GM19372 (cell line): ENCODE results near the gene SLC6A9.

Source experiments
- ATAC-seq: cut with Tn5 transposase; IDR thresholded peaks from one replicate; pipeline ENCODE4 v1.9.1; 2021; ENCODE audit warnings: mild to moderate bottlenecking, low read depth, moderate library complexity; ENCODE audit not compliant: unreplicated experiment

The SLC6A9 gene

GRCh38 chr1:44030605-44031251, 534 bp downstream of the SLC6A9 start:
- peak; percentile 21 for ATAC-seq

GRCh38 chr1:44029911-44030604, 1.2 kb downstream of the SLC6A9 start:
- ATAC-seq, result peak; percentile 81

GRCh38 chr1:44029260-44029910, 1.9 kb downstream of the SLC6A9 start:
- ATAC-seq, result peak; percentile 18

GRCh38 chr1:44027320-44027719, 3.9 kb downstream of the SLC6A9 start:
- ATAC-seq, result no peak

- no peak for ATAC-seq
Measured at GRCh38 chr1:44025816-44026215, 5.4 kb downstream of the SLC6A9 start.

- no peak for ATAC-seq
Measured at GRCh38 chr1:44024903-44025525, 6.2 kb downstream of the SLC6A9 start.

GRCh38 chr1:44024031-44024902, 7.0 kb downstream of the SLC6A9 start:
- ATAC-seq, result no peak

GRCh38 chr1:44021581-44022321, 9.5 kb downstream of the SLC6A9 start:
- no peak for ATAC-seq

GRCh38 chr1:44021156-44021555, 10.1 kb downstream of the SLC6A9 start:
- no peak for ATAC-seq

GRCh38 chr1:44020464-44020863, 10.8 kb downstream of the SLC6A9 start:
- no peak for ATAC-seq

GRCh38 chr1:44019466-44019948, 11.8 kb downstream of the SLC6A9 start:
- no peak for ATAC-seq

GRCh38 chr1:44016890-44017400, 14.3 kb downstream of the SLC6A9 start:
- no peak for ATAC-seq

GRCh38 chr1:44016041-44016889, 15.0 kb downstream of the SLC6A9 start:
- no peak for ATAC-seq

GRCh38 chr1:44015206-44015605, 16.1 kb downstream of the SLC6A9 start:
- ATAC-seq, result no peak

GRCh38 chr1:44014365-44015104, 16.7 kb downstream of the SLC6A9 start:
- ATAC-seq, result no peak

- ATAC-seq, result no peak
Measured at GRCh38 chr1:44013949-44014348, 17.3 kb downstream of the SLC6A9 start.

GRCh38 chr1:44012941-44013609, 18.2 kb downstream of the SLC6A9 start:
- no peak for ATAC-seq
